Uterus (tissue), 2 donors: Measurements from ENCODE around the gene STAMBPL1.

Source experiments
- POLR2A ChIP-seq, 2 donors: fragments of 450-650 bp; IDR thresholded peaks; one replicate each; pipeline ENCODE4 v1.6.1; 2016; ENCODE audit warnings: antibody characterized with exemption in 2 of 2, mild to moderate bottlenecking in 1 of 2, moderate library complexity in 1 of 2
- TF ChIP-seq, protein P1 (sequence below), 4 experiments: fragments of 200-600 bp in 2 of 4; fragments of 450-650 bp in 2 of 4; sonication (generic) in 2 of 4; IDR thresholded peaks; one replicate each; pipeline ENCODE4 v1.5.1; 2016 to 2019; ENCODE audit warnings: antibody characterized with exemption in 4 of 4, mild to moderate bottlenecking in 2 of 4, moderate library complexity in 1 of 4

DNA sequence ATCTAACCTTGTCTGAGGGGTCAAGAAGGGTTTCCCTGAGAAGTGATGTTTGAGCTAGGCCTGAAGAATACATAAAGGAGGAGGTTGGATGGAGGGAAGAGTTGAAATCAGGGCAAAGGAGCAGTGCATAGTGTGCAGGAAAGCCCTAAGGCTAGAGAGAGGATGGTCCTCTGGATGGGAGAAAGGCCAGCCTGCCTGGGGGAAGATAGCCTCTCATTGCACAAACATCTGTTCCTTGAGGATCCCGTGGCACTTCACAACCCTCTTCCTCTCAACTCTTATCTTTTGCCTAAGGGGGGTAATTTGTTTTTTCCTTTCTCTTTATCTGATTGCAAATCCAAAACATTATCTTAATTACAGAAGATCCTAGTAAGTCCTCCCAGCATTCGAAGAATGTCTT lies 35.7 kb downstream of the STAMBPL1 start:
- TF ChIP-seq, protein P1, sequence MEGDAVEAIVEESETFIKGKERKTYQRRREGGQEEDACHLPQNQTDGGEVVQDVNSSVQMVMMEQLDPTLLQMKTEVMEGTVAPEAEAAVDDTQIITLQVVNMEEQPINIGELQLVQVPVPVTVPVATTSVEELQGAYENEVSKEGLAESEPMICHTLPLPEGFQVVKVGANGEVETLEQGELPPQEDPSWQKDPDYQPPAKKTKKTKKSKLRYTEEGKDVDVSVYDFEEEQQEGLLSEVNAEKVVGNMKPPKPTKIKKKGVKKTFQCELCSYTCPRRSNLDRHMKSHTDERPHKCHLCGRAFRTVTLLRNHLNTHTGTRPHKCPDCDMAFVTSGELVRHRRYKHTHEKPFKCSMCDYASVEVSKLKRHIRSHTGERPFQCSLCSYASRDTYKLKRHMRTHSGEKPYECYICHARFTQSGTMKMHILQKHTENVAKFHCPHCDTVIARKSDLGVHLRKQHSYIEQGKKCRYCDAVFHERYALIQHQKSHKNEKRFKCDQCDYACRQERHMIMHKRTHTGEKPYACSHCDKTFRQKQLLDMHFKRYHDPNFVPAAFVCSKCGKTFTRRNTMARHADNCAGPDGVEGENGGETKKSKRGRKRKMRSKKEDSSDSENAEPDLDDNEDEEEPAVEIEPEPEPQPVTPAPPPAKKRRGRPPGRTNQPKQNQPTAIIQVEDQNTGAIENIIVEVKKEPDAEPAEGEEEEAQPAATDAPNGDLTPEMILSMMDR (IDR thresholded peaks at IDR 0.05) = no peak
- TF ChIP-seq POLR2A (IDR thresholded peaks at IDR 0.05) = no peak
